ENCODE measurements around the gene ITPR1.
A peak's percentile ranks its signal among the peaks of the same experiment; 100 is the strongest.
"Not testable (repeated sequence)": the region's sequence is repeated elsewhere in the genome, so short reads cannot be mapped to it uniquely, and the experiment has no call there.

Gene ITPR1

GRCh38 chr3:4584456-4585249 is 91.5 kb downstream of the ITPR1 start:
- Histone ChIP-seq H3K4me3 (peak overlapping the region in 5 of 7 experiments; percentile 3 to 27 (median 11)), H3K27ac (peak overlapping the region in 12 of 21 experiments; percentile 13 to 70 (median 40))

GRCh38 chr3:4586381-4586780 is 93.2 kb downstream of the ITPR1 start:
- Histone ChIP-seq H3K27ac (no peak overlapping the region), H3K4me3 (no peak overlapping the region)

- Histone ChIP-seq H3K27ac (peak overlapping the region in 1 of 21 experiments; percentile 42), H3K4me3 (no peak overlapping the region)
Observed at GRCh38 chr3:4587061-4587837, 94.1 kb downstream of the ITPR1 start.

GRCh38 chr3:4587838-4588105 is 94.6 kb downstream of the ITPR1 start:
- peak overlapping the region in 1 of 21 experiments; percentile 42 for H3K27ac ChIP-seq
- no peak overlapping the region for H3K4me3 ChIP-seq

- H3K4me3 ChIP-seq, result no peak overlapping the region
- peak overlapping the region in 1 of 21 experiments; percentile 42 for H3K27ac ChIP-seq
Observed at GRCh38 chr3:4588466-4588865, 95.3 kb downstream of the ITPR1 start.

- Histone ChIP-seq H3K27ac (no peak overlapping the region), H3K4me3 (no peak overlapping the region)
Observed at GRCh38 chr3:4589475-4590097, 96.4 kb downstream of the ITPR1 start.

- not testable (repeated sequence) for H3K27ac ChIP-seq, H3K4me3 ChIP-seq
Observed at GRCh38 chr3:4590849-4591248, 97.7 kb downstream of the ITPR1 start.

- Histone ChIP-seq H3K27ac (no peak overlapping the region), H3K4me3 (no peak overlapping the region)
Observed at GRCh38 chr3:4591669-4592068, 98.5 kb downstream of the ITPR1 start.

GRCh38 chr3:4593014-4593413 is 99.9 kb downstream of the ITPR1 start:
- Histone ChIP-seq H3K4me3 (no peak overlapping the region), H3K27ac (no peak overlapping the region)

- H3K4me3 ChIP-seq, result no peak overlapping the region
Observed at GRCh38 chr3:4595710-4596113, 102.6 kb downstream of the ITPR1 start.

GRCh38 chr3:4596612-4597011 is 103.5 kb downstream of the ITPR1 start:
- Histone ChIP-seq H3K4me3 (no peak overlapping the region), H3K27ac (no peak overlapping the region)

More at GRCh38 chr3:4595710-4596113, 102.6 kb downstream of the ITPR1 start:
- H3K27ac ChIP-seq, result no peak overlapping the region

- Histone ChIP-seq H3K27ac (no peak overlapping the region), H3K4me3 (no peak overlapping the region)
Observed at GRCh38 chr3:4597208-4597985, 104.2 kb downstream of the ITPR1 start.

GRCh38 chr3:4598232-4598631 is 105.1 kb downstream of the ITPR1 start:
- not testable (repeated sequence) for H3K27ac ChIP-seq, H3K4me3 ChIP-seq

- Histone ChIP-seq H3K4me3 (no peak overlapping the region), H3K27ac (no peak overlapping the region)
Observed at GRCh38 chr3:4599612-4600011, 106.5 kb downstream of the ITPR1 start.

GRCh38 chr3:4600493-4600892 is 107.3 kb downstream of the ITPR1 start:
- no peak overlapping the region for H3K4me3 ChIP-seq
- no peak overlapping the region for H3K27ac ChIP-seq

GRCh38 chr3:4601892-4602291 is 108.7 kb downstream of the ITPR1 start:
- no peak overlapping the region for H3K4me3 ChIP-seq
- H3K27ac ChIP-seq, result no peak overlapping the region

GRCh38 chr3:4604693-4605092 is 111.5 kb downstream of the ITPR1 start:
- no peak overlapping the region for H3K27ac ChIP-seq
- H3K4me3 ChIP-seq, result no peak overlapping the region

- Histone ChIP-seq H3K27ac (no peak overlapping the region), H3K4me3 (no peak overlapping the region)
Observed at GRCh38 chr3:4606911-4607310, 113.8 kb downstream of the ITPR1 start.

GRCh38 chr3:4613366-4613765 is 120.2 kb downstream of the ITPR1 start:
- H3K27ac ChIP-seq, result no peak overlapping the region
- H3K4me3 ChIP-seq, result no peak overlapping the region

- Histone ChIP-seq H3K27ac (no peak overlapping the region), H3K4me3 (no peak overlapping the region)
Observed at GRCh38 chr3:4614070-4614469, 120.9 kb downstream of the ITPR1 start.
